ENCODE data around the gene PORCN.
"Not testable (repeated sequence)": the region's sequence is repeated elsewhere in the genome, so short reads cannot be mapped to it uniquely, and the experiment has no call there.

PORCN gene

DNA sequence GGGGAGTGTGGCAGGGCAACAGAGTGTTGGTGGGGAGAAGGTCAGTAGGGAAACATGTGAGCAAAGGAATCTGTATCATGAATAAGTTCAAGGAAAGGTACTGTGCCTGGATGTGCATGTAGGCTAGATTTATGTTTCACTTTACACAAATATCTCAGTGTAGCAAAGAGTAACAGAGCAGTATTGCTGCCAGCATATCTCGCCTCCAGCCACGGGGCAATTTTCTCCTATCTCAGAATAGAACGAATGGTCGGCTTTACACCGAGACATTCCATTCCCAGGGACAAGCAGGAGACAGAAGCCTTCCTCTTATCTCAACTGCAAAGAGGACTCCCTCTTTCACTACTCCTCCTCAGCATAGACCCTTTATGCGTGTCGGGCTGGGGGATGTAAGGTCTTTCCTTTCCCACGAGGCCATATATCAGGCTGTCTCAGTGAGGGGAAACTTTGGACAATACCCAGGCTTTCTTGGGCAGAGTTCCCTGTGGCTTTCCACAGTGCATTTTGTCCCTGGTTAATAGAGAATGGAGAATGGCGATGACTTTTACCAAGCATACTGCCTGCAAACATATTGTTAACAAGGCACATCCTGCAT is 47.0 kb downstream of the PORCN start:
- not testable (repeated sequence) for DNase-seq

DNA sequence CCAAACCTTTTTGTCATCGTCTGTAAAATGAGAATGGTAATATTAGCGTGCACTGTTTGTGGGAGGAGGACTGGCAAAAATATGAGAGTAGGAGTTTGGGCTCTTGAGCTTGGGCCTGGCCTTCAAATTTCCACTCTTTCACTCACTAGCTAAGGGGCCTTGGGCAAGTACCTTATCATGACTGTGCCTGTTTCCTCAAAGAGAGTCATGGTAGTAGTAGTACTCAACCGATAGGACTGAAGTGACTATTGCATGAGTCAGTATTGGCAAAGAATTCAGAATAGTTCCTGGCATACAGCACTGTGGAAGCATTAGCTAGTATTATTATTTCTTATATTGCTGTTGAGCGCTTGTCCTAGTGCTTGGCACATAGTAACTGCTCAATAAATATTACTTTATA is 49.5 kb downstream of the PORCN start:
- no peak for DNase-seq

DNA sequence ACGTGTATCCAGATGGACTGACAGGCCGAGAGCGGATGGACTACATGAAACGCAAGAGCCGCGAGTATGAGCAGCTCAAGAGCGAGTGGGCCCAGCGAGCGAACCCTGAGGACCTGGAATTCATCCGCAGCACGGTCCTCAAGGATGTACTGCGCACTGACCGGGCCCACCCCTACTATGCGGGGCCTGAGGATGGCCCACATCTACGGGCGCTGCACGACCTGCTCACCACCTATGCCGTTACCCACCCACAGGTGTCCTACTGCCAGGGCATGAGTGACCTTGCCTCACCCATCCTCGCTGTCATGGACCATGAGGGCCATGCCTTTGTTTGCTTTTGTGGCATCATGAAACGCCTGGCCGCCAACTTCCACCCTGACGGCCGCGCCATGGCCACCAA is 50.8 kb downstream of the PORCN start:
- DNase-seq: no peak

DNA sequence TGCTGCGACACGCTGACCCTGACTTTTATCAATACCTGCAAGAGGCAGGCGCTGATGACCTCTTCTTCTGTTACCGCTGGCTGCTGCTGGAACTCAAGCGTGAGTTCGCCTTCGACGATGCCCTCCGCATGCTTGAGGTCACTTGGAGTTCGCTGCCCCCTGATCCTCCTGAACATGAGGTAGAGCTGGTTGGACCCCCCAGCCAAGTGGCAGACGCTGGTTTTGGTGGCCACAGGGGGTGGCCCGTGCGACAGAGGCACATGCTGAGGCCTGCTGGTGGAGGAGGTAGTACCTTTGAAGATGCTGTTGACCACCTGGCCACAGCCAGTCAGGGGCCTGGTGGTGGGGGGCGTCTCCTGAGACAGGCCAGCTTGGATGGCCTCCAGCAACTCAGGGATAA is 51.3 kb downstream of the PORCN start:
- no peak for DNase-seq

DNA sequence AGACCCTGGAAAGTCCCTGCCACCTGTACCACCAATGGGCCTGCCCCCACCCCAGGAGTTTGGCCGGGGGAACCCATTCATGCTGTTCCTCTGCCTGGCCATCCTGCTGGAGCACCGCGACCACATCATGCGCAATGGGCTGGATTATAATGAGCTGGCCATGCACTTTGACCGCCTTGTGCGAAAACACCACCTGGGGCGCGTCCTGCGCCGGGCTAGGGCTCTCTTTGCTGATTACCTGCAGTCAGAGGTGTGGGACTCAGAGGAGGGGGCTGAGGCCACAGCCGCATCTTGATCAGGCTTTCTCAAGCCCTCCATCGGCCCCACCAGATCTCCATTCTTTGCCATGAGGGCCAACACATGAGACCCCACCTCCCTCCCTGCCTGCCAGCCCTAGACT is 51.9 kb downstream of the PORCN start:
- DNase-seq: no peak

DNA sequence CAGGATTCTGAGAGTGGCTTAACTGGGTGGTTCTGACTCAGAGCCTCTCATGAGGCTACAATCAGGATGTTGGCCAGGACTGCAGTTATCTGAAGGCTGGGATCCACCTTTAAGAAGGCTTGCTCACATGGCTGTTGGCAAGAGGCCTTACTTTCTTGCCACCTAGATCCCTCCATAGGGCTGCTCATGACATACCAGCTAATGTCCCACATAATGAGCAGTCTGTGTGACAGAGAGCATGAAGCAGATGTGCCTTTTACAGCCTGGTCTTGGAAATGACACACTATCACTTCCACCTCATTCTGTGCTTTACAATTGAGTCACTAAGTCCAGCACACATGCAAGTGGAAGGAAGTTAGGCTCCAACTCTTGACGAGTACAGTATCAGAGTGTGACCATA is 61.2 kb downstream of the PORCN start:
- DNase-seq: no peak
